CD14-positive monocyte (primary cell): ENCODE data around the gene GGA2. TPM values are rescaled to one million over a fixed set of nuclear protein-coding genes. Genes with fewer than 3 reads are reported as not detected.

ENCODE experiments used
- DNase-seq, 3 donors: peaks; one replicate each; pipeline ENCODE4 v3.0.0-alpha.2; 2011 to 2022
- H2AFZ ChIP-seq: 2 replicates; pipeline ENCODE4 v1.6.0; 2012; ENCODE audit warnings: mild to moderate bottlenecking, low read depth, low read length, inconsistent platforms; ENCODE audit not compliant: insufficient read depth, poor library complexity, severe bottlenecking
- H3K27ac ChIP-seq, 2 donors: 1 replicate in 1 of 2; 2 replicates in 1 of 2; pipeline ENCODE4 v1.5.1; 2012 to 2013; ENCODE audit warnings: low read length in 2 of 2, control low read depth in 1 of 2, inconsistent platforms in 1 of 2, low read depth in 1 of 2, mild to moderate bottlenecking in 1 of 2
- H3K27me3 ChIP-seq, 2 donors: one replicate each; pipeline versions ENCODE4 v1.6.0 to v1.6.1; 2011 to 2013; ENCODE audit warnings: low read length in 2 of 2; ENCODE audit not compliant: control insufficient read depth in 2 of 2, insufficient read depth in 2 of 2
- H3K36me3 ChIP-seq, 2 donors: replicated peaks in 1 of 2; 1 replicate in 1 of 2; 2 replicates in 1 of 2; pipeline versions ENCODE4 v1.5.1 to v1.6.1; 2012 to 2013; ENCODE audit warnings: low read length in 2 of 2, control low read depth in 1 of 2, inconsistent platforms in 1 of 2, mild to moderate bottlenecking in 1 of 2; ENCODE audit not compliant: insufficient read depth in 2 of 2, control insufficient read depth in 1 of 2
- H3K4me1 ChIP-seq, 2 donors: 1 replicate in 1 of 2; 2 replicates in 1 of 2; pipeline versions ENCODE4 v1.5.1 to v1.6.1; 2012 to 2013; ENCODE audit warnings: low read length in 2 of 2, control low read depth in 1 of 2, inconsistent platforms in 1 of 2, mild to moderate bottlenecking in 1 of 2, moderate library complexity in 1 of 2; ENCODE audit not compliant: insufficient read depth in 2 of 2, control insufficient read depth in 1 of 2
- H3K4me2 ChIP-seq: replicated peaks from 2 replicates; pipeline ENCODE3; 2012; ENCODE audit warnings: low read length, moderate library complexity, mild to moderate bottlenecking; ENCODE audit not compliant: poor library complexity, severe bottlenecking; ENCODE audit errors: extremely low read depth
- H3K4me3 ChIP-seq, 3 experiments: fragments of 200-600 bp in 1 of 3; sonication (generic) in 1 of 3; replicated peaks in 1 of 3; 1 replicate in 2 of 3; 2 replicates in 1 of 3; pipeline ENCODE4 v1.5.1; 2011 to 2013; ENCODE audit warnings: low read length in 3 of 3, mild to moderate bottlenecking in 3 of 3, control low read depth in 2 of 3, low read depth in 2 of 3, inconsistent platforms in 1 of 3, moderate library complexity in 1 of 3
- H3K79me2 ChIP-seq: 2 replicates; pipeline ENCODE4 v1.6.0; 2012; ENCODE audit warnings: mild to moderate bottlenecking, control low read depth, inconsistent platforms, low read length, moderate library complexity; ENCODE audit not compliant: insufficient read depth
- H3K9ac ChIP-seq: 2 replicates; pipeline ENCODE4 v1.6.0; 2017; ENCODE audit warnings: low read length, mild to moderate bottlenecking; ENCODE audit not compliant: insufficient read depth, poor library complexity, severe bottlenecking
- H3K9me3 ChIP-seq, 2 donors: replicated peaks in 1 of 2; 1 replicate in 1 of 2; 2 replicates in 1 of 2; pipeline versions ENCODE4 v1.5.1 to v1.6.1; 2012 to 2013; ENCODE audit warnings: low read length in 2 of 2, control low read depth in 1 of 2; ENCODE audit not compliant: control insufficient read depth in 1 of 2, insufficient read depth in 1 of 2
- H4K20me1 ChIP-seq: 2 replicates; pipeline ENCODE4 v1.6.0; 2012; ENCODE audit warnings: mild to moderate bottlenecking, low read length, control low read depth, moderate library complexity; ENCODE audit not compliant: insufficient read depth
- H3K27ac Mint-ChIP-seq, 7 donors: one replicate each; pipeline ENCODE4 v1.8.0; 2020; ENCODE audit warnings: mild to moderate bottlenecking in 7 of 7, mixed read lengths in 7 of 7, moderate library complexity in 6 of 7, inconsistent platforms in 2 of 7
- H3K27me3 Mint-ChIP-seq, 3 donors: one replicate each; pipeline ENCODE4 v1.8.0; 2021 to 2022; ENCODE audit warnings: low read depth in 3 of 3, mild to moderate bottlenecking in 3 of 3, mixed read lengths in 3 of 3, moderate library complexity in 3 of 3, inconsistent platforms in 1 of 3
- H3K36me3 Mint-ChIP-seq, 2 donors: one replicate each; pipeline ENCODE4 v1.8.0; 2020; ENCODE audit warnings: mixed read lengths in 2 of 2, inconsistent platforms in 1 of 2, mild to moderate bottlenecking in 1 of 2
- H3K4me1 Mint-ChIP-seq: one replicate; pipeline ENCODE4 v1.8.0; 2020; ENCODE audit warnings: mild to moderate bottlenecking, mixed read lengths
- H3K4me3 Mint-ChIP-seq, 2 donors: one replicate each; pipeline ENCODE4 v1.8.0; 2020; ENCODE audit warnings: mild to moderate bottlenecking in 2 of 2, mixed read lengths in 2 of 2, moderate library complexity in 1 of 2
- H3K9me3 Mint-ChIP-seq, 7 donors: one replicate each; pipeline ENCODE4 v1.8.0; 2020 to 2022; ENCODE audit warnings: mixed read lengths in 7 of 7, mild to moderate bottlenecking in 6 of 7, moderate library complexity in 6 of 7, inconsistent platforms in 2 of 7
- CTCF ChIP-seq: fragments of 200-600 bp; IDR thresholded peaks from one replicate; pipeline ENCODE4 v1.8.0; 2022; ENCODE audit warnings: antibody characterized with exemption, mild to moderate bottlenecking
- WGBS: methylation state at CpG from one replicate; pipeline ENCODE4 v1.1.5; 2013; ENCODE audit warnings: missing lambda C conversion rate; ENCODE audit not compliant: insufficient coverage; 5-methylcytosine and 5-hydroxymethylcytosine counted together
- intact Hi-C, 2 donors: fragments of 100-400 bp; cut with micrococcal nuclease; formaldehyde crosslinking; loops; one replicate each; pipeline versions ENCODE4 v1.15.0 to v1.15.1; 2023
- polyA plus RNA-seq, 3 donors: library from polyadenylated mRNA; depleted of rRNA in 1 of 3; unstranded in 2 of 3; stranded (reverse) in 1 of 3; fragments of 300-500 nt in 2 of 3; fragments of >200 nt in 1 of 3; fragmentation: Illumina TruSeq in 2 of 3; gene quantifications; 1 replicate in 2 of 3; 2 replicates in 1 of 3; pipeline ENCODE4 v1.2.3, GENCODE V29; 2012 to 2021

Gene GGA2
- polyA plus RNA-seq, 3 donors = 37.5 to 55.4 (median 49.5) TPM

GRCh38 chr16:23539984-23540816 is 29.9 kb upstream of the GGA2 start:
- Mint-ChIP-seq H3K27ac (peak overlapping the region in 3 of 7 donors; percentile 15 to 46 (median 45)), H3K4me1 (peaks cover 17% of the 10 kb centered on the region), H3K4me3 (no peak overlapping the region), H3K36me3 (peaks cover 26 to 38% of the 10 kb centered on the region in 2 donors), H3K27me3 (no peaks in the 10 kb centered on the region), H3K9me3 (no peaks in the 10 kb centered on the region)
- Histone ChIP-seq H3K9me3 (no peaks in the 10 kb centered on the region), H2AFZ (no peak overlapping the region), H3K79me2 (no peaks in the 10 kb centered on the region), H3K36me3 (peaks cover 17 to 37% of the 10 kb centered on the region in 2 donors), H3K4me3 (no peak overlapping the region), H3K27me3 (no peaks in the 10 kb centered on the region), H3K4me2 (no peak overlapping the region), H4K20me1 (no peaks in the 10 kb centered on the region), H3K27ac (peak overlapping the region in 1 of 2 donors; percentile 51), H3K9ac (no peak overlapping the region), H3K4me1 (peaks cover 11 to 14% of the 10 kb centered on the region in 2 donors)
- DNase-seq = no peak
- intact Hi-C loops = loop anchor here in 1 of 2 donors (10.0 kb wide), 1 partner anchor 45 kb away; no protein-coding TSS in a partner anchor
- no peak for TF ChIP-seq CTCF
- 98% methylated on average over 6 of the region's 11 CpGs for WGBS

- intact Hi-C loops = no loop called here
- H3K36me3 ChIP-seq = peaks cover 20 to 42% of the 10 kb centered on the region in 2 donors
Observed at GRCh38 chr16:23538919-23539278, 28.6 kb upstream of the GGA2 start.

More at GRCh38 chr16:23538919-23539278, 28.6 kb upstream of the GGA2 start:
- WGBS = no CpG with 5 or more reads among the region's 1 CpG
- Histone ChIP-seq H3K4me2 (peak overlapping the region; percentile 33), H4K20me1 (no peaks in the 10 kb centered on the region), H3K27ac (peak overlapping the region in 1 of 2 donors; percentile 74), H3K4me3 (no peak overlapping the region), H3K9me3 (no peaks in the 10 kb centered on the region), H3K27me3 (no peaks in the 10 kb centered on the region), H2AFZ (no peak overlapping the region), H3K9ac (peak overlapping the region; percentile 10), H3K79me2 (no peaks in the 10 kb centered on the region), H3K4me1 (peaks cover 11 to 14% of the 10 kb centered on the region in 2 donors)
- no peak for TF ChIP-seq CTCF
- Mint-ChIP-seq H3K4me1 (peaks cover 17% of the 10 kb centered on the region), H3K36me3 (peaks cover 32 to 48% of the 10 kb centered on the region in 2 donors), H3K4me3 (no peak overlapping the region), H3K27me3 (no peaks in the 10 kb centered on the region), H3K27ac (peak overlapping the region in 5 of 7 donors; percentile 65 to 83 (median 75)), H3K9me3 (no peaks in the 10 kb centered on the region)
- DNase-seq = no peak
